RWPE1 (cell line): Measurements from ENCODE around the gene ACVR2A.
A peak's percentile ranks its signal among the peaks of the same experiment; 100 is the strongest.

Source experiments
- CTCF ChIA-PET: fragments of 350-600 bp; sonication (Branson Sonifier 250); formaldehyde crosslinking; extraction: SDS; loops from one replicate; lab custom pipeline; 2021; lab: Yijun Ruan, JAX
- POLR2A ChIA-PET: fragments of 400-600 bp; formaldehyde crosslinking; extraction: SDS; loops from one replicate; lab custom pipeline; 2020; ENCODE audit warnings: antibody characterized with exemption; ENCODE audit not compliant: low non-redundant PET; lab: Yijun Ruan, JAX
- DNase-seq: peaks from one replicate; pipeline ENCODE4 v3.0.0; 2012; ENCODE audit warnings: low spot score
- H3K27ac ChIP-seq: fragments of 450-650 bp; 2 replicates; pipeline ENCODE4 v1.5.1; 2017
- CTCF ChIP-seq: fragments of 450-650 bp; conservative IDR thresholded peaks from 2 replicates; pipeline ENCODE4 v1.5.1; 2017; ENCODE audit warnings: low read depth, mild to moderate bottlenecking

ACVR2A gene

GRCh38 chr2:147924647-147925046 is 79.8 kb downstream of the ACVR2A start:
- POLR2A ChIA-PET = no interaction called here
- no peak overlapping the region for H3K27ac ChIP-seq
- CTCF ChIA-PET = no interaction called here
- DNase-seq = no peak
- no peak for TF ChIP-seq CTCF

- no peak for TF ChIP-seq CTCF
- ChIA-PET POLR2A (no interaction called here), CTCF (interaction anchor here (0.5 kb wide), 1 partner anchor 944 kb away, joined by 3 read pairs; no protein-coding TSS in a partner anchor)
- DNase-seq = no peak
- H3K27ac ChIP-seq = no peak overlapping the region
Measured at GRCh38 chr2:147925886-147926285, 81.1 kb downstream of the ACVR2A start.

GRCh38 chr2:147927053-147927588 is 82.3 kb downstream of the ACVR2A start:
- no peak for DNase-seq
- POLR2A ChIA-PET = no interaction called here
- CTCF ChIA-PET = interaction anchor here (0.6 kb wide), 1 partner anchor 543 kb away, joined by 3 read pairs; no protein-coding TSS in a partner anchor
- TF ChIP-seq CTCF = no peak
- no peak overlapping the region for H3K27ac ChIP-seq

GRCh38 chr2:147933931-147934330 is 89.1 kb downstream of the ACVR2A start:
- POLR2A ChIA-PET = no interaction called here
- CTCF ChIA-PET = interaction anchor here (0.6 kb wide), 1 partner anchor 515 kb away, joined by 6 read pairs; no protein-coding TSS in a partner anchor
- TF ChIP-seq CTCF = no peak
- no peak overlapping the region for H3K27ac ChIP-seq
- no peak for DNase-seq

- no peak for TF ChIP-seq CTCF
- CTCF ChIA-PET = interaction anchor here (0.9 kb wide), 1 partner anchor 85 kb away, joined by 4 read pairs; no protein-coding TSS in a partner anchor
- no peak for DNase-seq
Measured at GRCh38 chr2:147934881-147935620, 90.2 kb downstream of the ACVR2A start.

GRCh38 chr2:147937744-147938349 is 93.0 kb downstream of the ACVR2A start:
- H3K27ac ChIP-seq = no peak overlapping the region
- peak; percentile 9 for DNase-seq
- POLR2A ChIA-PET = no interaction called here
- CTCF ChIA-PET = interaction anchor here (0.7 to 1.9 kb wide), 4 partner anchors 572 to 1070 kb away, joined by 3 to 8 read pairs (median 4); no protein-coding TSS in a partner anchor
- peak; percentile 87 for TF ChIP-seq CTCF

More at GRCh38 chr2:147934881-147935620, 90.2 kb downstream of the ACVR2A start:
- POLR2A ChIA-PET = no interaction called here
- H3K27ac ChIP-seq = no peak overlapping the region
